DOHH2 (cell line): ENCODE data around the gene METTL17.

ENCODE experiments used
- CTCF ChIP-seq: fragments of 200-600 bp; sonication (generic); IDR thresholded peaks from one replicate; pipeline ENCODE4 v1.5.1; 2014; ENCODE audit warnings: antibody characterized with exemption, mild to moderate bottlenecking, low read depth, low read length; ENCODE audit not compliant: poor library complexity, severe bottlenecking
- EZH2phosphoT487 ChIP-seq: fragments of 200-600 bp; sonication (generic); IDR thresholded peaks from 2 replicates; pipeline ENCODE4 v1.6.1; 2017; ENCODE audit warnings: borderline replicate concordance, mild to moderate bottlenecking, antibody characterized with exemption, low read length, moderate library complexity, mixed read lengths

GRCh38 chr14:21033133-21033698 is 43.4 kb downstream of the METTL17 start:
- TF ChIP-seq CTCF = no peak
- TF ChIP-seq EZH2phosphoT487 = no peak
